GM18505 (cell line): ENCODE data around the gene JMJD7.

Source experiments
- ATAC-seq: cut with Tn5 transposase; IDR thresholded peaks from one replicate; pipeline ENCODE4 v1.9.1; 2021; ENCODE audit not compliant: unreplicated experiment
- POLR2A ChIP-seq: IDR thresholded peaks from 4 replicates; pipeline ENCODE4 v1.6.1; 2011; ENCODE audit warnings: borderline replicate concordance; ENCODE audit not compliant: insufficient read depth, insufficient read length; ENCODE audit errors: extremely low read depth

Gene JMJD7

GRCh38 chr15:41827880-41828806, at the start of gene JMJD7:
Gene JMJD7 (plus strand): TSS chr15:41828092. CDS start chr15:41828125, 33 bp downstream.
- ATAC-seq: peak; percentile 64

GRCh38 chr15:41778521-41778920, 49.4 kb upstream of the JMJD7 start:
- no peak for TF ChIP-seq POLR2A
- ATAC-seq: no peak

More at GRCh38 chr15:41827880-41828806, at the start of gene JMJD7:
- peak; percentile 74 for TF ChIP-seq POLR2A

GRCh38 chr15:41779662-41780157, 48.2 kb upstream of the JMJD7 start:
- TF ChIP-seq POLR2A: no peak
- no peak for ATAC-seq

- ATAC-seq: no peak
Observed at GRCh38 chr15:41780266-41780665, 47.6 kb upstream of the JMJD7 start.

GRCh38 chr15:41780727-41781126, 47.2 kb upstream of the JMJD7 start:
- no peak for TF ChIP-seq POLR2A
- no peak for ATAC-seq

More at GRCh38 chr15:41780266-41780665, 47.6 kb upstream of the JMJD7 start:
- no peak for TF ChIP-seq POLR2A

GRCh38 chr15:41782371-41783282, 45.3 kb upstream of the JMJD7 start:
- no peak for ATAC-seq
- no peak for TF ChIP-seq POLR2A

- no peak for ATAC-seq
- no peak for TF ChIP-seq POLR2A
Observed at GRCh38 chr15:41783296-41783695, 44.6 kb upstream of the JMJD7 start.

GRCh38 chr15:41788262-41788661, 39.6 kb upstream of the JMJD7 start:
- ATAC-seq: no peak
- TF ChIP-seq POLR2A: no peak

- no peak for TF ChIP-seq POLR2A
- no peak for ATAC-seq
Observed at GRCh38 chr15:41789236-41789635, 38.7 kb upstream of the JMJD7 start.

- no peak for TF ChIP-seq POLR2A
- no peak for ATAC-seq
Observed at GRCh38 chr15:41789662-41790061, 38.2 kb upstream of the JMJD7 start.

- ATAC-seq: no peak
- TF ChIP-seq POLR2A: no peak
Observed at GRCh38 chr15:41790169-41790568, 37.7 kb upstream of the JMJD7 start.

- no peak for TF ChIP-seq POLR2A
- ATAC-seq: no peak
Observed at GRCh38 chr15:41790756-41791546, 36.9 kb upstream of the JMJD7 start.
